GM19397 (cell line): ENCODE results near the gene UROC1.

Experiments
- ATAC-seq: cut with Tn5 transposase; IDR thresholded peaks from one replicate; pipeline ENCODE4 v1.9.1; 2021; ENCODE audit warnings: mild to moderate bottlenecking, moderate library complexity; ENCODE audit not compliant: unreplicated experiment

UROC1 gene

DNA sequence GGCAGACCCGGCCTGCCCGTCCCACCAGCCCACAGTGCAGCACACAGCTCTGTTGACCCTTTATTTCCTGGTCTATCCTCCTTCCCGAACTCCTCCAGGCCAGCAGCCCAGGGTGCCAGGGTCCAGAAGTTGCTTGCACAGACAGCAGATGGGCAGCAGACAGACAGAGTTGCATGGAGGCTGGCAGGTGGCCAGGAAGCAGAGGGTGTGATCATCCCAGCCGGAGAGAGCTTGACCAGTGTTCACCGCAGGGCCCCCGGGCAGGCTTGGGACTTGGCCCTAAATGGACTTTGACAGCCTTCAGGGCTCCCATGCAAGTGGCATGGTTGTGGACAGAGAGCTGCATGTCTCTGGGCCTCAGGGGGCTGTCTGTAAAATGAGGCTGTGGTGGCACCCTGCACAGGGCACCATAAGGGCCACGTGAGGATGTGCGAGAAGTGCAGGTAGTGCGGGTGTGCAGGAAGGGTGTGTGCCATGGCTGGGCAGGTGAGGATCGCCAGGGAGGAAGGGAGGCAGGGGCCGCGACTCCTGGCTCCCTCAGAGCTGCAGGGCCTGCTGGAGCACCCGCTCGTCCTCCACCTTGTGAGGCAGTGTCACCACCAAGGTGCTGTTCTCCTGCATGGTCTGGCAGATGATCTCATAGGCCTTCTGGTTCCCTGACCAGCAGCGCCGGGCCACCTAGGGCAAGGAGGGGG, 35.6 kb downstream of the UROC1 start:
- no peak for ATAC-seq

DNA sequence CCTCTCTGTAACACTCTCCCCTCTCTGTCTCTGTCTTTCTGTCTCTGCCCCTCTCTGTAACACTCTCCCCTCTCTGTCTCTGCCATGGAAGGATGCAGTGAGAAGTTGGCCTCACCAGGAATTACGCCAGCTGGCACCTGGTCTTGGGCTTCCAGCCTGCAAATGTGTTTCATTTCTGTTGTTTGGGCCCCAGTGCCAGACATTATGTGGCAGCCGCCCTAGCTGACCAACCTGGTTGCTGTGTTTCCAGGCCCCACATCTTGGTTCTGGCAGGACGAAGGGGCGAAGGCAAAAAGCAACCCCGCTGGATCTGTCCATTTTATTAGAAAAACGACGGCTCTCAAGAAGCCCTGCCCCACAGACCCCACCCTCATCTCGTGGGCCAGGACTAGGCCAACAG, 36.7 kb downstream of the UROC1 start:
- ATAC-seq = no peak

DNA sequence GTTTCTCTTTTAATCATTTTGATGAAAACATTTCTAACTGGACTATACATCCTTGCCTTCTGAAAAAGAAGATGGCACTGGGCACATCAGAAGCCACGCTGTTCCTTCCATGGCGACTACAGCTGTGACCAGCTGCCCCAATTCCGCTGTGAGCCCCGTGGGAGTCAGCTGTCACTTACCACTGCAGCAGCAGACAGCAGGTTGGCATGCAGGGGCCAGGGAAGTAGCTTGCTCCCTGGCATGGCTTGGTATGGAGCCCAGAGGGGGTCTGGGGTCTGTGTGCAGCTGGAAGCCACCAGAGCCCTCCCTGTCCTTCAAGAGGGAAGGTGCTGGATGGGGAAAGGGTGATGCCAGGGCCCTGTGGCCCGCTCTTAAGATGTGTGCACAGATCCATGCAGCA, 37.4 kb downstream of the UROC1 start:
- ATAC-seq = no peak

DNA sequence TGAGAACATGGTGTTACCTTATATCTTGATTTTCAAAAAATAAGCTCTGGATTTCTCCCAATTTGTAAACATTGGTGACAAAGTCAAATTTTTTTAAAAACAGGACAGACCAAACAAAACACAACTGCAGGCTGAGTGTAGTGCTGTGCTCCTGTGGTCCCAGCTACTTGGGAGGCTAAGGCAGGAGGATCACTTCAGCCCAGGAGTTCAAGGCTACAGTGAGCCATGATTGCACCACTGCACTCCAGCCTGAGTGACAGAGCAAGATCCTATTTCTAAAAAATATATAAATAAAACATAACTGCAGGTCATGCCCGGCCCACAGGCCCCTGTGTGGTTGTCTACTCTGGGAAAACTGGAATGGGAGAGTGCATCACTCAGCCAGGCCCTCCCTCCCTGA, 37.9 kb downstream of the UROC1 start:
- ATAC-seq = no peak

DNA sequence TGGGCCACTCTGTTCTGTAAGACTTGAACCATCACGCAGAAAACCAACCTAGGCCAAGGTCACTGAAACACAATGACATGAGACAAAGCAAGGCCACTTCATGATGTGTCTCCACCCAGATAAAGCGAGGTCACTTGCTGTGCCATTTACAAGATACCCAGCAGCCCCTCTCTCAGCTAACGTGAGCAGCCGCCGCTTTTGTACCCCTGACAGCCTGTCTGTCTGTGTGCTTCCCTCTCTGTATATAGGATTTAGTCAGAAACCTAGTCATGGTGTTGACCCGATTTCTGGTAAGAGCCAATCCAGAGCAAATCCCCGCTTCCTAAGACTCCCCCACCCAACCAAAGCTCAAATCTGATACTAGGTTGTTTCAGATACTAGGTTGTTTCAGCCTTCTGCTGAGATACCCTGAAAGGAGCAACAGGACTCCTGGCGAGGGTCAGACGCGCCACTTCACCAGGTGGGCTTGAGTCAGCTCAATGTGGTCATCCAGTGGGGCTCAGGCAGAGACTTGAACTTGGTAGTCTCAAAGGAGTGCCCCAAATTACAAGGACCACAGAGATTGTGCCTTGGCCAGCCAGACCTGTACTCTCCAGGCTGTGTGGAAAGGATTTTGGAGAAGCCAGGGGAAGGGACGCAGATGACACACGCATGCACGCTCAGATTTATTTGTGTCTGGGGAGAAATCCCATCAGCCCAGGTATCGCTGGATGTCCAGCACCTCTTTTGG, 38.8 kb downstream of the UROC1 start:
- ATAC-seq = no peak

DNA sequence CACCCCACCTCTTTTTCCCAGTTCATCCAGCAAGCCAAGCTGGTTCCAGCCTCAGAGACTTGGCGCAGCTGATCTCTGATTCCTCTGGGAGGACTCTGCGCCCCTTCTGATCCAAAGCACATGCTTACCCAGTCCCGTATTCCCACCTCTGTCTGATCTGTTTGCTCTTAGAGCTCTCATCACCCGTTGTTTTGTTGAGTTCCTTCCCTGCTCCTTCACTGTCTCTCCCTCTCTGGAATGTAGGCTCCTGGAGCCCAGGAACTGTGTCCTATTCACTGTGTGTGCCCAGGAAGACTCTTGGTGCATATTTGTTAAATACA, 40.6 kb downstream of the UROC1 start:
- no peak for ATAC-seq

DNA sequence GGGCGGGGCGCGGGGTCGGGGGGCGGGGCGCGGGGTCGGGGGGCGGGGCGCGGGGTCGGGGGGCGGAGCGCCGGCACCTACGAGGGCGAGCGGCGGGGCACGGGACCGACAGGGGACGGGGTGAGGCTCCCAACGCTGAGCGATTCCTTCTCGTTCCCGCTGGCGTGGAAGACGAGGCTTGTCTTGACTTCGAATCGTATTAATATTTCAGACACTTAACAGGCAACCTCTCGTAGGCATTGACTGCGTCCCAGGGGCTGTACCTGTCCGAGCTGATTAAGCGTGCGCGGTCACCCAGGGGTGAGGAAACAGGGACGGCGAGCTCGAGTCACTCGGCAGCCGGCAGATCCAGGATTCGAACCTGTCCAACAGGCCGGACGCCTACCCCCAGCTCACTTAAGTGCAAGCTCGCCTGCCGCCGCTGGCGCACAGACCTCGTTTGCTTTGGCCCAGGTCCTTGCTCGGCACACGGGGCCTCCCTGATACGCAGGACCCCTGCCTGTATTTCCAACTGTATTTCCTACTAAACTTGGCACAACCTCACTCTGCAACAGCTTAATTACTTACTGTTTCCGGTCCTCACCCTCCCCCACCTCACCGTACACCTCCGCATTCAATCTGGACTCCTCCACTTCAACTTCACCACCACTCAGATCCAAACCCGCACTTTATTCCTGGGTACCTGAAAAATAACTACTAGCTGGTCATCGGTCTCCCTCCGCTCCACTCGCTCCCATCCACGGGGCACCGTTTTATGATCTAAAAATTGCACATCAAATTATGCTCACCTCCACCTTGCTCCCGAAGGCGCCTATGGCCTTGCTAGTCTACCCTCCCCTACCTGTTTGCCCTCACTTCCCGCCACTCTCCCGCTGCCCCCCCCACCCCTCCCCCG, 41.2 kb downstream of the UROC1 start:
- ATAC-seq = peak; percentile 8

DNA sequence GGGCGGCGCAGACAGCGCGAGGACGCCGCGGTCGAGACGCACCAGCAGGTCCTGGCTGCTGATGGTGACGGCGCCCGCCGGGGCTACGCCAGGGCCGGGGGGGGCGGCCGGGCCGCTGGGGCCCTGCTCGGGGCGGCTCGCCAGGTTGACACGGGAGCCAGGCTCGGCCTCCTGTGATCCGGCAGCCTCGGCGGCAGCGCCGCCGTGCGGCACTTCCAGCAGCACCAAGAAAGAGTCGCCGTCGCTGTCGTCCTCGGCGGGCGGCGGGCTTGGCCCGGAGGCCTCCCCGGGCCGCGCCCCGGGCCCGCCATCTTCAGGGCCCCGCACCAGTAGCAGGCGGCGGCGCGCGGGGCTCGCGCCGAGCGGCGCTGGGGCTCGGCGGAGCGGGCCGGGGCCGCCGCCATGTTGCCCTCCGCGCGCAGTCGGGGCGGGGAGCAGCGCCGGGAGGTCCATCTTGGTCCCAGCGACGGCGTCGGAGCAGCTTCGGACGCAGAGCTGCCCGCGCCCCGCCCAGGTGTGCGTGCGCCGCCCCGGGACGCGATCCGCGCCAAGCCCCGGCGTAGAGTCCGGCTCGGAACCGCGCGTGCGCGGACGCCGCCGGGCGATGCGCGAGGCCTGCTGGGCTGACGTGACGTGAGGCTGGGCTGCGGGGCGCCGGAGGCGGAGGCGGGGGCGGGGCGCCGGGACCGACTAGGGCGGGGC, 42.0 kb downstream of the UROC1 start, which contains the start of gene ZXDC:
Gene ZXDC (minus strand): TSS at position 479 of the 702 bp plus-strand sequence. CDS start 26 bp downstream, at position 453.
- ATAC-seq = peak; percentile 87

DNA sequence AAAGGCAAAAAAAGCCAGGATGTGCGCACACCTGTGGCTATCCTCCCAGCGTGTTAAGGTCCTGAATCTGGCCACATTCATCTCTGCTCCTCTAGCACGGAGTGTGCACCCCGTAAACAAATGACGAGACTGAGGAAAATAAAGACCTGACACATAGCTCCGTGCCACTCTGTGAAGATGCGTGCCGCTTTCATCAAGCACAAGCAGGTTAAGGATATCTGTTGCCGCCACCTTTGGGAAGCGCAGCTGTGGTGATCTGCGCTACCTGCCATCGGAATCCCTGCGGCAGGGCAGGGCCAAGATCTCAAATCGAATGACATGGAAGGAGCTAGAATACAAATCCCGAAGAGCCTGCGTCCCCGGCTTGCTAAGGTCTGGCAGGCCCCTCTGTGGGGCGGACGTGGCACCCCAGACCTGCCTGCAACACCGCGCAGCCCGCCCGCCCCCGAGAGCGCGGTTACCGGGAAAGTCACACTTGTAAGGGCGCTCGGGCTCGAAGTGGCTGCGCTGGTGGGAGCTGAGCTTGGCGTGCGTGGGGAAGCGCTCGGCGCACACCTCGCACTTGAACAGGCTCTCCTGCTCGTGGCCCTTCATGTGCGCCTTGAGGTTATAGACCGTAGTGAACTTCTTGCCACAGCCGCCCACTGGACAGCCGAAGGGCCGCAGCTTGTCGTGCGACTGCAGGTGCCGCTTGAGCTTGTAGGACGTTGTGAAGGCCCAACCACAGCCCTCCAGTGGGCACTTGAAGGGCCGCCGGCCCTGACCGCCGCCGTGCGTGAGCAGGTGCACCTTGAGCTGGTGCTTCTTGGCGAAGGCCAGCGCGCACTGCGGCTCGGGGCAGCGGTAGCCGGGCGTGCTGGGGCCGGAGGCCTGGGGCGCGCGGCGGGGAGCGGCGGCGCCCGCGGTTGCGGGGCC, 42.8 kb downstream of the UROC1 start:
- peak; percentile 24 for ATAC-seq

DNA sequence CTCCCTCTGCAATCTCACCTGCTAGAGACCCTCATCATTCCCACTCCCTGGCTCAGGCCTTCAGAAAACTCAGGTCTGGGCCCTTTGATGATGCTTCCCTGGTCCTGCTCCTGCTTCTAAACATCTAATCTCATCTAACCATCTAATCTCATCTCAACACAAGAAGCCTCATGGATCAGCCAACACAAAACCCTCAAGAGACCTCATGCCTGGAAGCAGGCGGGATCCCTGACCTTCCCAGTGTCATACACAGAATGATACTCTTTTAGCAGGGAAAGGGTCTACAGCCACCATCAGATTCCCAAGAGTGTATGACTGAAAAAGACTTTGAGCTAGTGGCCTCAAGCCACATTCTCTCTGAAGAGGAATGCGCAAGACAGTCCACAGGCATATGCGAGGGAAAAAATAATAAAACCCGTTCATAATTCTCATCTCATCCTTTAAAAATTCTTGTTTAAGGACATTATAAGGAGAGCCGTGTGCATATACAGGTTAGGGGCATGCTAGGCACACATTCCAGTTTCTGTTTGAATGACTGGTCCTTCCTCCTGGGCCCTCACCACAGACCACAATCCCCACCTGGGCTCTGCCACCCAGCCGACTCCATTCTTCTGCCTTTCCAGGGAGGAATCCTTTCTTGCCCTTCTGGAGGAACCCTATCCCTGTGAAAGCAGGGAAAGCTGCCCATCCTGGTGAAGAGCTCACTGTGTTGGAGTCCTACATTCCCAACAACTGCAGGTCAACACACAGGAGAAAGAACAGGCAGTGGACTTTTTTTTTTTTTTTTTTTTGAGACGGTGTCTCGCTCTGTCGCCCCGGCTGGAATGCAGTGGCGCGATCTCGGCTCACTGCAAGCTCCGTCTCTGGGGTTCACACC, 44.0 kb downstream of the UROC1 start:
- no peak for ATAC-seq

DNA sequence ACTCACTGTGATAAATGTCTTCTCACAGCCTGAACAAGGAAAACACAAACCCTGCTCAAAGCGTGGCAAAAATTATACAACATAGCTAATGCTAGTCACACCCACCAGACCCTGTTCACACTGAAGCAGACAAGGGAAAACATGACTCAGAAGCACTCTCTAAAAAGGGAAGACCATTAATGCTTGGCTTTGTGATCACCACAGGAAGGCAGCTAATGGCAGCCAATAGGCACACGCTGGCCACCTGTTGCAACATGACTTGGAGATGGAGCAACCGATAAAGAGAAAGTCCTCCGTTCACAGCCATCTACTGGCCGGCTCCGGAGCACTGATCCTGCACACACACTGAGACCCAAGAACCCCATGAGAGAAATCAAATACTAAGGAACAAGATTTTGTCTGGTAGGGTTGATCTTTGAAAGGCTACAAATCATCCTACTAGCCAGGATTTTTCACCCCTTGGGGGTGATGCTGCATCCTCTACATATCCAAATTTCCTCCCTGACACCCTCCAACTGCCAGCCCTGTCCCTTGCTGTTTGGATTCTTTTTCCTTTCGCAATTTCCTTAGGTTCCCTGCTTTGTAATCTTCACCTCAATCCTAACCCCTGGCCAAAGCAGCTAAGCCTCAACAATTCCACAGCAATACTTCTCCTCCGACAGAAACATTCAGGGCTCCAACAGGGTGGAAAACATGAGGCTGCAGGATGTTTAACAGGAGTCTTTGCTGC, 45.1 kb downstream of the UROC1 start:
- no peak for ATAC-seq

DNA sequence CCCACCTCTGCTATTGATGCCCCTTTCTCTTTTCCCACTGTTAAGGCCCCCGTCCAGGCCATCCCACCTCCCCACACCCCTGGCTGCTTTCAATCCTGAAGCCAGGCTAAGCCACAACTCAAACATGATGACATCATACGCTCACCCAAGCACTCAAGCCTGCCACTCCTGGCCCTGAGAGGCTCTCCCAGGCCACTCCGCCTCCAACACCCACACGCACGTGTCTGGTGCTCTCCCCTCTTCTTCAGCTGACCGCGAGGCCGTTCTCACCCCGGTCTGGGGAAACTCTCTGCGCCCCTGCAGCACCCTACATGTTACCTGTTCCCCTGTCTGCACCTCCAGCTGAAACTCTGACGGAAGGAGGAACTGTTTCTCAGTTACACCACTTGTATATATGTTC, 48.1 kb downstream of the UROC1 start:
- ATAC-seq = no peak

DNA sequence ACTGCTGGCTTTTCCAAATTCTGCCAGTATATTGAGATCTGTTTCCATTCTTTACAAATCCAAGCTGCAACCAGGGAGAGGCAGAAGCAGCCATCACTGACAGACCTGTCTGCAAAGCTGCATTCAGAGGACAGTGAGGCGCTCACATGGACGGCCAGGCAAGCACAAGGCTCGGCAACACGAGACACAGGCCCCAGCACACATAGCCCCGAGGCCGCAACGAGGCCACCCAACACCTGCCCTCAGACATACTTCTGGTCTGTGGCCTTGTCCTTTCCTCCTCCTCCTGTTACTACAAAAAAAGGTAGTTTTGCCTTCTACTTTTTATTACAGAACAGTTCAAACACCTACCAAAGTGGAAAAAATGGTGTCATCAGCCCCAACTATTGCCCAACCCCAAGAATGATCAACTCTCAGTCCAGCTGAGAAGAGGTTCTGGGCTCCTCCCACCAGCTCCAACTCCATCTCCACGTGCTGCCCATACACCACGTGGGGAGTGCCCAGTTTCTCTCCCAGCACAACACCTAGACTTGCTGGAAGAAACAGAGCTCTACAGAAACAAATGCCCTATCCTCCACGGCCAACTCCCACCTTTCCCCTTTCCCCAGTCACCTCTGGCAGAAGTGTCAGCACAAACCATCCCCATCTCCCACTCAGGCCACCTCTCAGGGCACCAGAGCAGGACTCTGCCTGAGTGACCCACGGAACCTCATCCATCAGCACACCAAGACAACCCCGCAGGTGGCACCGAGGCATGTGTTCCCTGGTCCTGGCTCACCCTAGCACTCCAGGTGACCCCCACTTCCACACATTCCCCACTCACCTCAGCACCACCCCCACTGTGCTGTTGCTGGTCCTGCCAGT, 49.3 kb downstream of the UROC1 start:
- ATAC-seq = no peak

DNA sequence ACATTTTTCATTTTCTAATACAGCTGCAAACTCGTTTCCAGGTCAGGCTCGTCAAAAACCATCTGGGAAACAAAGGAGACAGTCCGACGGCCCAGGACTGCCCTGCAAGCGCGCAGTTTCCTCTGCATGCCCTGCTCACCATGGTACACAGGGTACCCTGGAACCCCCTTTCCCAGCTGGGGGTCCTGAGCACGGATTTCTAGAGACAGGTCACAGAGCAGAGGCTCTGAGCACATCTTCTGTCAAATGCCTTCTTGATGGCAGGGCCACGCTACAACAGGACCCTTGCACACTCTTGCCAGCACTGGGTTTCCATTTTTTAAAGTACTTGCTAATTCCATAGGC, 50.0 kb downstream of the UROC1 start:
- ATAC-seq = no peak

DNA sequence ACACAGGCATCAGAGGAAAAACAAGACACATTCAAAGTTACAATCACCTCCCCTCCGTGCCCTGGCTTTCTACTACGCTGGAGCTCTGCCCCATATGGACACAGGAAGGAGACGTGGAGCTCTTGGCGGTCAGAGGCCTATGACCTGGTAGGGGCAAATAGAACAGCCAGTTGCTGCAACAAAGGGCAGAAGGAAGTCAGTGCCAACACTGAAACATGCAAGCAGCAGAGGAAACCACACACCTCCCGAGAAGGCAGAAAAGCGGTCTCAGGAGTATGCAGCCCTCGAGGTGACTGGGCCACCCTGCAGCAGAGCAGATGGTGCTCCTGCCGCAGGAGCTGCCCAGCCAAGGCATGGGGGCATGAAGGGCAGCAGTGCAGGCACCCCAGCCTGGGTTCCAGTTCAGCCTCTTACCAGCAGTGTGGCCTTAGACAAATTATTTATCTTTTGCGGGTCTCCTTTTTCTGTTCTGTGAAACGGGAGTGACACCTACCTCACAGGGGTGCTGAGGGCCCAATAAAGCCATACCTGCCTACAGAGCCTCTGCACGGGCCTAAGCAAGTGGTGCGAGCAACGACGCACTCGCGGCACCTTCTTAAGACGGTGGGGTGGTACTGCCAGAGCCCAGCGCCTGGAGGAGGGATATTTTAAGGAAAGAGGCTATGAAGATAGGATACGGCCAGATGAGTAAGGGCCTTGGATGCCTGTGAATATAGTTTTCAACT, 50.5 kb downstream of the UROC1 start:
- ATAC-seq = no peak

DNA sequence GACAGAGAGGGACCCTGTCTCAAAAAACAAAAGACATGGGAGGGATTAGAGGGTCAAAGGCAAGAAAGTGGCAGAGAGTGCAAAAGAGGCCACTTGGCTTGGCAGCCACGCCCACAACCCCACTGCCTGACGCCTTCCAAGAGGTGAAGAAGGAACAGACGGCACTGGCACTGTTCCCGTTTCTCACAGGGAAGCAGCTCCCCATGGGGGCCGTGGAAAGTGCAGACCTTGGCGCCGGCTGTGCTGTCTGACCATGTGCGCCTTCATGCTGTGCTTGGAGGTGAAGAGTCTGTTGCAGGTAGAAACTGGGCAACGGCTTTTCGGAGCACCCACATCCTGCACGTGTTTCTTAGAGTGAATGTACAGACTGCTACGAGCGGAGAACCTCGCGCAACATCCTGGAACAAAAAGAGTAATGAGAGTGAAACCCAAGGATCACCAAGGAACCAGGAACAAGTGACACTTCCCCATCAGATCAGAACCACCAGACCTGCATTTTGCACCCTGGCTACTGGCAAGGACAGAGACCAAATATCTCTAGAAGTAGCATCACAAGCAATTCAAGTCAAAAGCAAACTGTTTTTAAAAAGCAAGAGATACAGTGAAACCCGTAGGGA, 51.5 kb downstream of the UROC1 start:
- no peak for ATAC-seq
